Amniotic stem cell (primary cell): ENCODE data around the gene COQ9.

Source experiments
- DNase-seq: peaks from one replicate; lab custom pipeline; 2025; lab: John Stamatoyannopoulos, UW

The COQ9 gene

DNA sequence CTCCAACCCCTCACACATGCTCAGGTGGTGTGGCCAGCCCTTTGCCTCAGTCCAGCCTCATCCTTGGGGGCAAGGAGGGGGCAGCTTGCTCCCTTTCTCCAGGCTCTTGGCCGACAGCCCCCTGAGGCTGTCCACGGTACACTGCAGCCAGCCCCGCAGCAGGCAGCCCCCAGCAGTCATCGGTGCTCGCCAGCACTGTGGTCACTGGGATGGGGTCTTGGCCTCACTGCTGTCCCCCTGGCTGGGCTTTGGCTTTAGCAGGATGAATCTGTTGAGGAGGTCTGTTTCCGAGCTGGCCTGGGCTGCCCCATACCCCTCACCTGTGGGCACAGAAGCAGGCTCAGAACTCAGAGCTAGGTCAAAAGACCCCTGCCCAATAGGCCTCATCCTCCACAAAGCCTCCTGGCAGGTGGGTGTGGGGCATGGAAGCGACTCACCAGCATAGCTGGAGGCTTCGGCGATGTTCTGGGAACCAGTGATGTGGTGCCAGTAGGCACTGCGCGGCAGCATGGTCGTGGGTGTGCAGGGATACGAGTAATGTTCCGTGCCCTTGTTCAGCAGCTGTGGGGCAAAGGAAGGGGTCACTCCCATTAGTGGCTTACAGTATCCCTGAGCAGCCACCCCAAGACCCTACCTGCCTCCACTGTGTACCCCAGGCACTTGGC lies 26.0 kb downstream of the COQ9 start:
- no peak for DNase-seq

DNA sequence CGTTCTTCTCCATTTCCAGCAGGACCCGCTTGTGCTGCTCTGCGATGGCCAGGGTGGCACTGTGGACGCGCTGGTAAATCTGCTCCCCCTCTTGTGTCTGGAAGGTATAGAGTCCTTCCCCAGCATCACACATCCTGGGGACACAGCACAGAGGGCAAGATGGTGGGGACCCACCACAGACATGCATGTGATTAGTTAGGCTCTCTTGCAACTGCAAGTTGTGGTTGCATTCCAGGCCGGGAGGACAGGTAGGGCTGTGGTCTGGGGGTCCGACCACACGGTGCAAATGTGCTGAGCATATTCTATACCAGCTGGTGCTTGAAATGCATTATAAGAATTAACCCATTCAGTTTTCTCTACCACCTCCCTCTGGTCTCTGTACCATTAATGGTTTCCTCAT lies 26.6 kb downstream of the COQ9 start:
- no peak for DNase-seq

DNA sequence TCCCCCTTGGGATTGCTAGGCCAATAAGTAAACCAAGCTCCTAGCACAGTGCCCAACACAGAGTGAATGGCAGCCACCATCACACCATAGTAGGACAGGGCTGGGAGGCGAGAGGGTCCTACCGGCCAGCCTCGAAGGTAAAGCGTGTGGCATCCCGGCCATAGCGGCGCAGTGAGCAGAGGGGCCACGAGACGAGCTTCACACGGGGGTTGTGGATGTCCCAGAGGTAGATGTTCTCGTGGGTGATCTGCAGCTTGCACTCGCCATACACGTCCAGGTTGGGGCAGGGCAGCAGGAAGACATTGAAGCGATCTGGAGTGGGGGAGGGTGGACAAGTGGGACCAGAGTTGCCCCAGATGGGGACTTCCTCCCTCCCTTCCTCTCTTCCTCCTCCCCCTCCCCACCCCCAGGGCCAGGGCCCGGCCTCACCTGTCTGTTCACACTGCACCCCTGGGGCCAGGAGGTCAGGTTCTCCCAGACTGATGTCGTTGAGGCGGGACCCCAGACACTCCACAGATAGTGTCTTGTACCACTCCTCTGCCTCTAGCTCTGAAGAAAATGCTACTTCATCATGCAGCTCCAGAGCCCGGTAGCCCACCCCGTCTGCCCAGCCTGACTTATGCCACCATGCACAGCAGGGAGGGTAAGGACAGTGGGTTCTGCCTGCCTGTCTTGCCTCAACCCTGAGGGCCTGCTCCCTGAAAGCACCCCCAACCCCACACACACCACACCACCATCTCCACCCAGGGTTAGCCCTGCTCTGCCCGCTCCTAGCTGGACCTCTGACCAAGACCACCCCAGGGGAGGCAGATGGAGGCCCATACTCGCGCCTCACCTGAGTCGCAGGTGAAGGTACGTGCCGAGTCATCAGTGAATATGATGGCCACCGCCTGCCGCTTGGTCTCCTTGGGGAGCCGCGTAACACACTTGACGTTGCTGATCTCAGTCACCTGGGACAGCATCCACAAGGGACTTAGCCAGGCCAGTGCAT lies 27.7 kb downstream of the COQ9 start:
- no peak for DNase-seq

DNA sequence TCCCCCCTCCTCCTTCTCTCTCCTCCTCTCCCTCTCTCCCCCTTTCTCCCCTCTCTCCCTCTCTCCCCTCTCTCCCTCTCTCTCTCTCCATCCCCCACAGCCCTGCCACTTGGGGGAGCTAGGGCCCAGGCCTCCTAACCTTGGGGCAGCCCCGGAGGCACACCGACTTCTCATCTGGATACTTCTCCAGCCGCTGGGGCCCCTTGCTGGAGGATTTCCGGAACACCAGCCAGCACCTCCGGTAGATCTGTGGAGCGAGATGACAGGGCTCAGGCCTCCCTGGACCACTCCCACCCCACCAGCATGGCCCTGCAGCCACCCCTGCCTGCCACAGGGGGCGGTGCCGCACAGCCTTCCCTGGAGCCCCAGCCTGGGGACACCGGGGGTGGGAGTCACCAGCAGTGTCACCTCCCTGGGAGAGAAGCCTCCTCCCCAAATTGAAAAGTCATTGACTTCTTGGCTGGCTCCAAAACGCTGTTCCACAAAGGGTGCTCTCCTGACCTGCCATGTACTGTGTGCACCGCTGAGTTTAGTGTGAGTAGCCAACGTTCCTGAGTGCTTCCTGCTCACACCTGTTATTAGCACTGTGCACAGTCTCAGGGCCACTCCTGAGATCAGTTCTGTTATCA lies 28.5 kb downstream of the COQ9 start:
- DNase-seq: no peak

DNA sequence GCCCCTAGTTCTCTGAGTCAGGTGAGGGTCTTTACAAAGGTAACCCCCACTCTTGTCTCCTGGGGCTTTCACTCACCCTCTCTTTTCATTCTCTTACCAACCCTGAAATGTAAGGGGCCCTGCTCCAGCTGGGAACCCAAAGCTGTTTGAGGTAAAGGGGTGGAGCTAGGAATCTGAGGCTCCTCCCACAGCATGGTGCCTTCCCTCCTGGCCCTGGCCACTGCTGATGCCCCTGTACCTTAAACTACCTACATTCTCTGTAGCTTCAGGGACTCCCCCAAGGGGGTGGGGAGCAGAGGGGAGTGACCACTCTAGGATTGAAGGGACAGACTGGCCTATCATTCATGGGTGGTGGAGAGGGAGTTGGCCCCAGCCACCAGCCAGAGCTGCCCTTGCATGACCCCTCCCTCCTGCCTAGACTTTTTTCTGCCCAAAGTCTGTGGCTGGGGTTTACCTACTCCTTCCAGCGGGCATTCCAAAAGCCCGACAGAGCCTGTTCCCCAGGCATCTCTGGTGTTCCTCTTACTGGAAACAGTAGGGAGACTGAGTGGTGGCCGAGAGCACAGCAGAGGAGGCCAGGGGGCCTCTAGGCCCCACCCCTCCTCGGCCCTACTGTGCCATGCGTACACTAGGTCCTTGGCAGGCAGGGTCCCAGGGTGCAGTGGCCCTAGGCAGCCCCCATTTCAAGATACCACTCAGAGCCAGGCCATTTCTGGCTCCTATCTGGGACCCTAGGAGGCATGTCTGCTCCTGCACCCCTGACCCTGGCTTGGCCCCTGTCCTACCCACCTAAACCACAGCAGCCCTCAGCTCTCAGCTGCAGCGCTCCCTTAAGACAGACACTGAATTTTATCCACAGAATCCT lies 29.5 kb downstream of the COQ9 start:
- no peak for DNase-seq

DNA sequence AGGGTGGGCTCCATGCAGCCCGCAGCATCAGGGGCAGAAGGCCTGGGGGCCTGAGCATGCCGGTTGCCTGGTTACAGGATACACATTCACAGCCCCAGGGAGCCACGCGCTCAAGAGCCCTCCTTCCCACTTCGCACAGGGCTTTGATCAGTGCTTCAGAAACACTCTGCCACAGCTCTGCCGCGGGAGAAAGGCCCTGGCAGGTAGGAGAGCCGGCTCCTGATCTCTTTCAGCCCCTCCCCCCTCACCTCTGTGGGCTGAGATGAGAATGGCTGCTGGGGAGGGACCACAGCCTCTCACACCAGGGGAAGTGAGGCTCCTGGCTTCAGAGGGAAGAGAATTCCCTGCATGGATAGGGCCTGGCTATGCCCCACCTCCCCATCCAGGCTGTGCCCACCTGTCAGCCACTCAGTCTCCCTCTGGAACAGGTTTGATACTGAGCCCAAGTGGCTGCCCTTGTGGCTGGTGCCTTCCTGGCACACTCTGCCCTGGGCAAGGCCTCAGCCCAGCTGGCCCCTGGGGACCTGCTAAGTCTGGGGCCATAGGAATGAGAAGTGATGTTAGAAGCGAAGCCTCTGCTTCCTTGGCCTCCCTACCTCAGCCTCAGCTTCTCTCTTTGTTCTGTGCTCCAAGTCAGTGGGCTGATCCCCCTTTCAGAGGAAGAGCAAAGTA lies 30.4 kb downstream of the COQ9 start:
- DNase-seq: no peak

DNA sequence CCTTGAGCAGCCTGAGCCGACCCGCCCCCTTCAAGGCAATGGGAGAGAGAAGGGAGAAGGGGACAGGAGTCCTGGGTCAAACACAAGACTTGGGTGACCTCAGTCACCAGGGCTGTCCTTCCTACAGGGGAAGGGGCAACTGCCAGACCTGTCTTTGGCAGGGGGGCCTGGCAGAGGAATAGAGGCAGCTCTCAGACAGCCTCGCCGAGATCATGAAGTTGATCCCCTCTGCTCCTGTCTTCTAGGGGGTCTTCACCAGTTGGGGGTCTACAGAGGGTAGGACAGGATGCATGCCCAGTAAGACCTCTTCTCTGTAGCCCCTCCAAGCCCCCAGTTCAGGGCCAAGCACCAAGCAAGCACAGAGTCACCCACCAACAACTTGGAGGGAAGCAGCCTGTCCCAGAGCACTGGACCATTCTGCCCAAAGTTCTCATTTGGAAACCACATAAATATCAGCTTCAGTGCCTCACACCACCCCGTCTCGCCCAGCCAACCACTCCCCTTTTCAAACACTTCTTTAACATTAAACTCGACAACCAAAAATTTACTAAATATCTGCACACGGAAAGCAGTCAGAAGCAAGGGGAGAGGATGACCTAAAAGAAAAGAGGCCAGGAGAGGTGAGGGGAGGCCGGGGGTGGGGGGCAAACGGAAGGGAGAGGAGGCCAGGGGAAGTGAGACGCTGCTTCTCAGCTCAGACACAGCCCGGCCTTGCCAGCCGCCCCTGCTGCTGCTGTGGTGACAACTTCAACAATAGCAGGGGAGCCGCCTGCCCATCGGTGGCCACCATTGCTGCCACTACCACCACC lies 31.3 kb downstream of the COQ9 start:
- DNase-seq: no peak

DNA sequence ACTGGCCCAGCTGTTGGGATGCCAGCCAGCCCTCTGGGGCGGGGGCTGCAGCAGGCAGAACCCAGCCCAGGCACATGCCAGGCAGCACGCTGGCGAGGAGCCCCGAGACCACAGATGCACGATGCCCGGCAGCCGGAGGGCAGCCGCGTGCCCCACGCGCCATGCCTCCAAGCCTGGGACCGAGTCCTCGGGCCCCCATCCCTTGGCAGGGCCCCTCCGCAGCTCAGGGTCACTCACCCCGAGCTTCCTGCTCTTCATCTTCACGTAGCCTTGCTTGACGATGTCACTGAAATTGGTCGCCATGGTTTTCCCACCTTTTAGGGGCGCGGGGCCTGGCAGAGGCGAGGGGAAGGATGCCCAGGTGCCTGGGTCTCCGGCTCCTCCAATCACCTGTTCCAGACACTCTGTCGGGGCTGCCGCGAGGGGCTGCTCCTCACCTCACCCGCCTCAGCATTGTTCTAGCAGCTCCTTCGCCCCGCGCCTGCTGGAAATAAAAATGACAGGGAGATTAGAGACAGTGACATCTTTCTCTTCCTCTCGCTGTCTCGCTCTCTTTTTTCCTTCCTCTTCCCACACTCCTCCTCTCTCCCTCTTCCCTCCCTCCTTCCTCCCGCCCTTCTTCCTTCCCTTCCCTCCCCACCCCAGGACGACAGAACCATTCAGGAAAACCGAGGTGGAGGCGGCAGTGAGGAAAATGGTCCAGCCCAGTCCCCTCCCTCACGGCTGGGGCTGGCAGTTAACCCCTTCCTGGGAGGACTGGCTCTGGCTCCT lies 32.1 kb downstream of the COQ9 start:
- no peak for DNase-seq

DNA sequence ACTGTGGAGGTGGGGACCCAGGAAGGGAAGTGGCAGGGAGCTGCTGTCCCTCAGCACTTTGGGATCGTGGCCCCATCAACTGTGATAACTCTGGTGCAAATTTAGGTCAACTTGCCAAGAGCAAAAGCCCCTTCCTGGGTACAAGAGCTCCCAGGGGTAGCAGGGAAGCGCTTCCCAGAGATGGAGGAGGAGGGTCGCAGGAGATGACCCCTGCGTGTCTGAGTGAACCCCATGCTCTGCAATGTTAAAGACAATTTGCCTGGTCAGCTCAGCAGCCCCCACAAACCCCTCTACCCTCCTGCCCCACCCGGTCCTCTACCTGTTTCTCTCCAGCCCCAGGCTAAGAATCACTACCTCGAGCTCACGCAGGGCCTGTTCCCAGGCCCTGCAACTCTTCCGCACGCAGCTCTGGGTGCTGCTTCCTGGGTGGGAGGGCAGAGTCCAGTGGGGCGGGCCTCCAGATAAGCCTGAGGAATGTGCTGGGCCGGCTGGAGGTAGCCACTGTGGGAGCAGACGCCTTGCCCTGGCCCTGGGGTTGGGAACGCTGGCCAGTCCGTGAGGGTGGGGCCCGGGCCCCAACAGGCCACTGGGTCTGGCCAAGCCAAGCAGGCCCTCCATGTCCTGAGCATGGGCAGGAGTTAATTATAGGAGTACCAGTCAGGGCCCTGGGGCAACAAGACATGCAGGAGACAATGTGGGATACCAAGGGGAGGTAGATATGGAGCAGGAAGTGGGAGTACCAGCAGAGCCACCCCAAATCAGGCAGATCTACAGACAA lies 32.9 kb downstream of the COQ9 start:
- DNase-seq: no peak

DNA sequence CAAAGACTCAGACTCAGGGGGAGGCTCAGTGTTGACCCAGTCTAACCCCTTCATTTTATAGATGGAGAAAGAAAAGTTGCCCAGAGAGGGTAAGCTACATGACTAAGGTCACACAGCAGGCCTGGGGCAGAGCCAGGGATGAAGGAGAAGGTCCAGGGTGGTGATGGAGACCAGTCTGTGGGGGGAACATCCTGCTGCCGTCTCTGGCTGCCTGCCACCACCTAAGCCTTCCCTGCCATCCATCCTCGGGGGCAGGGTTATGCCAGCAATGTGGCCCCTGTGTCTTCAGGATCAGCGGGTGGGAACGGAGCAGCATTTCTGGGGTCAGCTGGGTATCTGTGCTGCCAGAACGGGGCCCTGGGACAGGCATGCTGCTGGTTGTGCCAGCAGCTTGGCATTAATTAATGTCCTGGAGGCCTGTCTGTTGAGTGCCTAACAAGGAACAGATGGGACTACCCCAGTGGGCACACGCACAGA lies 33.5 kb downstream of the COQ9 start:
- no peak for DNase-seq

DNA sequence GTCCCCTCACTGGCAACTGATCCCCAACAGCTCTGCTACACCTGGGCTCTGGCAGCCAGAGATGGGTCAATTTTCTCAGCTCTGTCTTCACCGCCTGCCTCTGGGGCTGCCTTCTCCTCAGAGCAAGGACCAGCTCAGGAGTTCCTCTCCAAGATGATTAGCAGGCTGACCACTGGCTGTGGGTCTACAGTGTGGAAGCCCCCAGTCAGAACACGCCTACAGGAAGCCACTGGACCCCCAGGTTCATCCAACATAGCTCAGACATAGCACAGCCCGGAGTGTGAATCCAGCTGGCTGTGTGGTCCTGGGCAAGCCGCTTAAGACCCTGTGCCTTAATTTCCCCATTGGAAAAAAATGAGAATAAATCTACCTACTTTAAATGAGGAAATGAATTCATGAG lies 34.1 kb downstream of the COQ9 start:
- DNase-seq: no peak

DNA sequence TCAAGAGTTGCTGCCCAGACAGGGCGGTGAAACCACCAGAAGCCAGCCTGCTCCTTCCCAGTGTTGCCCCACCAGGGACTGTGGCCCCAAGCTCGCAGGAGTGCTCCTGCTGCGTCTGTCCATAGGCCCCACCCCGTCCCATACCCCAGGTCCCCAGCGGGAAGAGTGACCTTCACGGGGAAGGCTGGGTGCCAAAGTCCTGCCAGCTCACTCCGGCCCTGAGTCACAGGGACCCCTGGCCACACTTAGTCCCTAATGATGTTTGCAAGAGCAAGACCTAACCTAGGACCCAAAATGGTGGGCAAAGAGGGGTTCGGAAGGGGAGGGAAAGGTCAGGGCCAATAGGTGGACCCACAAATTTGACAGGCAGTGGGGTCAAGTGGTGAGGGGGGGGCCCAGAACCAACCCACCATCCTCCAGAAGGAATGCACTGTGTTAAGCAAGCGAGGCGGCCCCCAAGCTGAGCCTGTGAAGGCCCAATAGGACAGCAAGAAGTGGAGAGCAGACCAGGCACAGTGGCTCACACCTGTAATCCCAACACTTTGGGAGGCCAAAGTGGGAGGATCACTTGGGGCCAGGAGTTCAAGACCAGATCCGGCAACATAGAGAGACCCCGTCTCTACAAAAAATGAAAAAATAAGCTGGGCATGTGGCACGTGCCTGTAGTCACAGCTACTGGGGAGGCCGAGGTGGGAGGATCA lies 35.7 kb downstream of the COQ9 start:
- no peak for DNase-seq

DNA sequence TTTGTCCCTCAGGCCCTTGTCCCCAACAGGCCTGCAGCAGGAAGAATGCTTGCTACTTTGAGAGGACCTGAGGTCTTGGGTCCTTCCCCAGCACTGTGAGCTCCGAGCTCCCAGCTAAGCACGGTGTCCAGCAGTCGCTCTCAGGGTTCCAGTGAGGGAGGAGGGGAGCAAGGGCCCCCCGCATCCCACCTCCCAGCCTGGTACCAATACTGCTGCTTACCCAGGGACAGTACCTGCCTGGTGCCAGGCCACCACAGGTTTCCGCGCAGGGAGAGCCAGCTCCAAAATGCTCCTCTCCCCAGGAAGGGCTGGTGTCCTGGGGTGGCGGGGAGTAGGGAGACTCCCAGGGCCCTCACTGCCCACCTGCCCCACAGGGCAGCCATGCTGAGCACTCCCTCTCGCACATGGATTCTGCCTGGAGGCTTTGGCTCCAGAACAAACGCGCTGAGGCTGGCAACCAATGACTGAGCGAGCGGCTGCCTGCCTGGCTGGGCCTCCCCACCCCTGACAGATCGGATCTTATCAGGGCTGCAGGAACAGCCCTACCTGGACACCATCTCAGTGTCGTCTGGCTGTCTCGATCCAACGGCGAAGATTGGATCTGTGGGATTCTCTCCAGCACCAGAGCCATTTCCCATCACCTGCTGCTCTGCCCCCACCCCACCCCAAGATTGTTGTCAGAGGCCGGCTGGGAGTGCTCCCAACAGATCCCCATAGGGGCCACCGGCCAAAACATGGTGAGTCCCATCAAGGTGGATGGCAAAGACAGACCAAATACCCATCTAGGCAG lies 36.6 kb downstream of the COQ9 start:
- no peak for DNase-seq

DNA sequence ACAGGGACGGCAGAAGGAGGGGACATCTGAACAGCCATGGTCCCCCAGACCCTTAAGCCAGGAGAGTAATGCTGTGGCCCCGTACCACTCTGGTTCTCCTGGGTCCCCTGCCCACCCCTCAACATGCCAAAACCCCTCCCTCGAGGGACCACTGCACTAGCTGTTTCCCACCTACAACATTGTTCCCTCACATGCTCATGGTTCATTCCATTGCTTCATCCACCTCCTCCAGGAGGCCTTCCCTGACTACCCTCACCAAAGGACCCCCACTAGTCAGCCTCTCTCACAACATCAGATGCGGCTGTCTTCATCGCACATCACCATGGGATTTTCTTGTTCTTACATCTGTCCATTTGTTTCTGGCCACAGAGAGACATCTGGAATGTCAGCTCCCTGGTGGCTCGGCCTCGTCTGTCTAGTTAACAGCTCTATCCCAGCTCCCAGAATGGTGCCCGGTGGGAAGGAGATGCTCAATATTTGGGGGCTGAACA lies 37.3 kb downstream of the COQ9 start:
- no peak for DNase-seq

DNA sequence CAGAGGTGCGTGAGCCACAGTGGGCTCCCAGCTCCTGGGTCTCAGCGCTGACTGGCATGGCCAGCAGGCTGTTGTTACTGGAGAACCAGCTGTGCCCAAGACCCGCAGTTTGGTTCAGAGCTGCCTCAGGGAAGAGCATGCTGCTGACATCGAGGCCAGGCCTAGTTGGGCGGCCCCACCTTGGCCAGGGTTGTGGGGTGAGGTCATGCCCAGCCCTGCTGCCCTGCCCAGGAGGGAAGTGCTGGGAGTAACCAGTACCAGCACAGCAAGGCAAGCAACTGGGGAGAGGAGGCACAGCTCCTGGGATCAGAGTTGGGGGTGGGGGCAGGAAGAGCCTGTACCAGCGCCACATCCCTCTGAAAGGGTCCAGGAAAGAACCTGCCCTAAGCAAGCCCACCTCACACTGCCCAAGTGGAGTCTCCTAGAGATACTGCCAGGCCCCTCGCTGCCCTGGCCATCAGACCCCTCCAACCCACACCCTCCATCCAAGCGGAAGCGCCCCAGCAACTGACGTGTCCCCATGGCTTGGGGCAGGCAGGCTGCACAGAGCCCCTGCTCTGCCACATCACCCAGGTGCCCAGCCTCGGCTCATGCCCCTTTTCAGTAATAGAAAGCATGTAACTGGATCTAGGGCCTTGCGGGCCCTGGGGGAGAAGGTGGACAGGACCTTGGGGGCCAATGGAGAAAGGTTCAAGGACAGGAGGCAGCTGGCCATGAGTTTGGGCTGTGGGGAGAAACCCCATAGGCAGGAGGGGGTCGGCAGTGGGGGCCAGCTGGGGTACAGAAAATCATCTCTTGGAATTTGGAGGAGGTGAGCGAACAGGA lies 38.0 kb downstream of the COQ9 start:
- DNase-seq: no peak
